Prostate gland (tissue), 2 donors: Measurements from ENCODE around the gene EHBP1L1. TPM values are rescaled to one million over a fixed set of nuclear protein-coding genes. Genes with fewer than 3 reads are reported as not detected.

Source experiments
- DNase-seq: peaks from one replicate; pipeline ENCODE4 v3.0.0-alpha.2; 2019; ENCODE audit warnings: low spot score
- H3K27ac ChIP-seq, 2 donors: fragments of 200-600 bp; sonication (generic); 2 replicates each; pipeline ENCODE4 v1.5.1; 2017 to 2019
- H3K27me3 ChIP-seq: fragments of 200-600 bp; sonication (generic); replicated peaks from 2 replicates; pipeline ENCODE4 v1.5.1; 2019; ENCODE audit not compliant: insufficient read depth
- H3K36me3 ChIP-seq, 2 donors: fragments of 200-600 bp; sonication (generic); 1 replicate in 1 of 2; 2 replicates in 1 of 2; pipeline versions ENCODE4 v1.5.1 to v1.8.1; 2017 to 2019
- H3K4me1 ChIP-seq: fragments of 200-600 bp; sonication (generic); replicated peaks from 2 replicates; pipeline ENCODE4 v1.5.1; 2019
- H3K4me3 ChIP-seq, 2 donors: fragments of 200-600 bp; sonication (generic); 2 replicates each; pipeline ENCODE4 v1.5.1; 2017 to 2019
- H3K9me3 ChIP-seq: fragments of 200-600 bp; sonication (generic); 2 replicates; pipeline ENCODE4 v1.5.1; 2017
- POLR2A ChIP-seq: fragments of 450-650 bp; IDR thresholded peaks from one replicate; pipeline ENCODE4 v1.6.1; 2016; ENCODE audit warnings: antibody characterized with exemption, mild to moderate bottlenecking
- POLR2AphosphoS5 ChIP-seq: sonication (generic); formaldehyde crosslinking; IDR thresholded peaks from one replicate; pipeline ENCODE4 v1.6.1; 2017; ENCODE audit warnings: antibody characterized with exemption
- whole genome bisulfite sequencing: methylation state at CpG from one replicate; pipeline ENCODE4 v1.1.5; 2018; 5-methylcytosine and 5-hydroxymethylcytosine counted together
- intact Hi-C: fragments of 100-400 bp; cut with DNase I; formaldehyde crosslinking; loops from one replicate; pipeline ENCODE4 v1.14.2; 2022
- total RNA-seq, 2 donors: library from RNA; depleted of rRNA; stranded (reverse); fragments of >200 nt; gene quantifications; one replicate each; pipeline ENCODE4 v1.1.0, GENCODE V29; 2016
- TF ChIP-seq, protein P1 (sequence below), 4 experiments: fragments of 200-600 bp in 2 of 4; fragments of 450-650 bp in 2 of 4; sonication (generic) in 2 of 4; IDR thresholded peaks; 1 replicate in 3 of 4; 2 replicates in 1 of 4; pipeline ENCODE4 v1.5.1; 2016 to 2019; ENCODE audit warnings: antibody characterized with exemption in 4 of 4, mild to moderate bottlenecking in 2 of 4, moderate library complexity in 2 of 4

Gene EHBP1L1
- total RNA-seq, 2 donors from 2014 or later = 68.2 to 98.7 TPM

DNA sequence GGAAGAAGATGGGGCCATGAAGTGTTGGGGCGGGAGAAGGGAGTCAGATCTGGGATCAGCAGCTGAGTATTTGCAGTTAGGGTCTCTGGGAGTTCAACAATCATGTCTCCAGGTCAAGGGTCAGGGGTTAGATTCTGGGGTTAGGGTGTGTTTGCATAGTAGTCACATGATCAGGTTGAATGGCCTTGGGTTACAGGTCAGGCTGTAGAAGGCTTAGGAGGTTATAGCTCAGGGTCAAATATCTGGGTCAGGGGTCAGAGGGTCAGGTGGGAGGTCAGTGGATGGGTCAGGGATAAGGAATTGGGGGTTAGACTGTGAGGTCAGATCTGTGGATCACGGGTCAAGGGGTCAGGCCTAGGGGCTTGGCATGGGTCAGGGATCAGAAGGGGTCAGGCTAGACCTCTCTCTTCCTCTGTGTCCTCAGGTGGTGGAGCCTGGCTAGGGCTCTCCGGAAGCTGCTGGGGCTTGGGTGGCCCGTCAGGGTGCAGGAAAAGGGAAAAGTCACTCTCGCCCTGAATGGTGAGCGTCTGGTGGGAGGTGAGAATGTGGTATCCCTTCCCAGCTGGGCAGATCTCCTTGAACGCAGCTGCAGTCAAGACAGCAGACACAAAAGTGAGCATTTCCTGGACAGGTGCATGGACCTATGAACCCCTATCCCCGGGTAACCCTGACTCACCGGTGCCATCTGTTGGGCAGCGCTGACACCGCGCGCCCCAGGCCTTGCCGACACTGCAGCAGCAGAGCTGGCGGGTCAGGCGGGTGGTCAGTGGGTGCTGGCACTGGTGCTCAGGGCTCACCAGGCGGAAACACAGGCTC lies 24.1 kb upstream of the EHBP1L1 start:
- Histone ChIP-seq H3K27ac (no peak overlapping the region), H3K4me1 (peaks cover 3% of the 10 kb centered on the region), H3K4me3 (no peak overlapping the region), H3K36me3 (no peaks in the 10 kb centered on the region), H3K9me3 (no peaks in the 10 kb centered on the region), H3K27me3 (no peaks in the 10 kb centered on the region)
- 66% methylated on average over 12 of the region's 17 CpGs for WGBS
- TF ChIP-seq, protein P1, sequence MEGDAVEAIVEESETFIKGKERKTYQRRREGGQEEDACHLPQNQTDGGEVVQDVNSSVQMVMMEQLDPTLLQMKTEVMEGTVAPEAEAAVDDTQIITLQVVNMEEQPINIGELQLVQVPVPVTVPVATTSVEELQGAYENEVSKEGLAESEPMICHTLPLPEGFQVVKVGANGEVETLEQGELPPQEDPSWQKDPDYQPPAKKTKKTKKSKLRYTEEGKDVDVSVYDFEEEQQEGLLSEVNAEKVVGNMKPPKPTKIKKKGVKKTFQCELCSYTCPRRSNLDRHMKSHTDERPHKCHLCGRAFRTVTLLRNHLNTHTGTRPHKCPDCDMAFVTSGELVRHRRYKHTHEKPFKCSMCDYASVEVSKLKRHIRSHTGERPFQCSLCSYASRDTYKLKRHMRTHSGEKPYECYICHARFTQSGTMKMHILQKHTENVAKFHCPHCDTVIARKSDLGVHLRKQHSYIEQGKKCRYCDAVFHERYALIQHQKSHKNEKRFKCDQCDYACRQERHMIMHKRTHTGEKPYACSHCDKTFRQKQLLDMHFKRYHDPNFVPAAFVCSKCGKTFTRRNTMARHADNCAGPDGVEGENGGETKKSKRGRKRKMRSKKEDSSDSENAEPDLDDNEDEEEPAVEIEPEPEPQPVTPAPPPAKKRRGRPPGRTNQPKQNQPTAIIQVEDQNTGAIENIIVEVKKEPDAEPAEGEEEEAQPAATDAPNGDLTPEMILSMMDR (IDR thresholded peaks at IDR 0.05) = peak in 2 of 4 experiments; percentile 44 to 55
- no peak for TF ChIP-seq POLR2A
- DNase-seq = no peak
- intact Hi-C loops = no loop called here

DNA sequence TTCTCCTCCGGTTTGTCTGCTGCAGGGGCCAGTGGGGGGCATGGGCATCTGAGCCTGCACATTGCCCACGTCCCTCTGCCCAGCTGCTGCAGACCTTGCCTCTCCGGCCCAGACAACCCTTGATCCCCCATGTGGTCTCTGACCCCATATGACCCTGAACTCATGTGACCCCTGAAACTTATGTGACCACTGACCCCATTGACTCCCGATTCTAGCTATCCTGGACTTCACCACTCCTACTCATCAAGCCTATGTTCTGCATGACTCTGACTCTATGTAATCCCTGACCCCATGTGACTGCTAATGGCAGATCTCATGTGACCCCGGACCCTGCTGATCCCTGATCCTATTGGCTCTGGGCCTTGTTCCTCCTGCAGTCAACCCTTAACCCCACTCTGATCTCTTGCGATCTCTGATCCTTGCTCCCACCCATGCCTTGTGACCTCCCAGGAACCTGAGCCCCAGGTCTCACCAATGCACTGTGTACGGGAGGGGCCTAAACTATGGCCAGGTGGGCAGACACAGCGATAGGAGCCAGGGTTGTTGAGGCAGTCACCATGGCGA lies 23.4 kb upstream of the EHBP1L1 start:
- Histone ChIP-seq H3K4me1 (peaks cover 5% of the 10 kb centered on the region), H3K36me3 (no peaks in the 10 kb centered on the region), H3K4me3 (no peak overlapping the region), H3K27me3 (no peaks in the 10 kb centered on the region), H3K9me3 (no peaks in the 10 kb centered on the region), H3K27ac (no peak overlapping the region)
- 82% methylated on average over 9 of the region's 9 CpGs for WGBS
- no peak for DNase-seq
- intact Hi-C loops = no loop called here
- TF ChIP-seq POLR2AphosphoS5 = no peak
- TF ChIP-seq, protein P1 (IDR thresholded peaks at IDR 0.05) = no peak
- TF ChIP-seq POLR2A = no peak

DNA sequence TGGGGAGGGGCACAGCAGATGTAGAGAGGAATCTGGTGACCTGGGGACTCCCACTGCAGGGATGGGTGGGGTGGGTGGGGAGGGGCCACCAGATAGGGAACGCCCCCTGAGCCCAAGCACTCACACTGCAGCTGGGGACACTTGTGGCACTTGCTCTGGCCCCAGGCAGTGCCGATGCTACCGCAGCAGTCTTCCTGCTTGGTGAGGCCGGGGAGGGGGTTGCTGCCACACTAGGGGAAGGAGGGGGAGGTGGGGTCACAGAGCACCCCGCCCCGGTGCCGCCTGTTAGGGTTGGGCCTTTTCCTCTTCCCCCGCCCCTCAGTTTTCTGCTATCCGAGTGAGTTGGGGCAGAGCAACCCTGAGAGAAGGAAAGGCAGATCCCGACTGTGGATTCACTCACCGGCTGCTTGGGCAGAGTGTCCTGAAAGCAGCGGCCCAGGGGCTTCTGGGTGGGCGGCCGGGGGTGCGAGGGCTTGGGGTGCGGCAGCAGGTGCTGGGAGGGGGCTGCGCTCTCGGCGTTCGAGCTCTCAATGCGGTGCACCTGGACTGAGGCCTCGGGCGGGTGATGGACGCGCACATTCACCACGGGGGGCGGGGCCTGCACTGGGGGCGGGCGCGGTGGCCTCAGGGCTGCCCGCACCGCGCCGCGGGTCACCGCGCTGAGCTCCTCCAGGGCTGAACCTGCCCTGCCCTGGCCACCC lies 22.4 kb upstream of the EHBP1L1 start:
- Histone ChIP-seq H3K36me3 (no peaks in the 10 kb centered on the region), H3K4me3 (no peak overlapping the region), H3K27ac (no peak overlapping the region), H3K4me1 (peaks cover 5% of the 10 kb centered on the region), H3K9me3 (no peaks in the 10 kb centered on the region), H3K27me3 (no peaks in the 10 kb centered on the region)
- intact Hi-C loops = no loop called here
- no peak for DNase-seq
- WGBS = 69% methylated on average over 30 of the region's 37 CpGs
- TF ChIP-seq, protein P1 (IDR thresholded peaks at IDR 0.05) = no peak
- TF ChIP-seq POLR2AphosphoS5 (no peak), POLR2A (no peak)

DNA sequence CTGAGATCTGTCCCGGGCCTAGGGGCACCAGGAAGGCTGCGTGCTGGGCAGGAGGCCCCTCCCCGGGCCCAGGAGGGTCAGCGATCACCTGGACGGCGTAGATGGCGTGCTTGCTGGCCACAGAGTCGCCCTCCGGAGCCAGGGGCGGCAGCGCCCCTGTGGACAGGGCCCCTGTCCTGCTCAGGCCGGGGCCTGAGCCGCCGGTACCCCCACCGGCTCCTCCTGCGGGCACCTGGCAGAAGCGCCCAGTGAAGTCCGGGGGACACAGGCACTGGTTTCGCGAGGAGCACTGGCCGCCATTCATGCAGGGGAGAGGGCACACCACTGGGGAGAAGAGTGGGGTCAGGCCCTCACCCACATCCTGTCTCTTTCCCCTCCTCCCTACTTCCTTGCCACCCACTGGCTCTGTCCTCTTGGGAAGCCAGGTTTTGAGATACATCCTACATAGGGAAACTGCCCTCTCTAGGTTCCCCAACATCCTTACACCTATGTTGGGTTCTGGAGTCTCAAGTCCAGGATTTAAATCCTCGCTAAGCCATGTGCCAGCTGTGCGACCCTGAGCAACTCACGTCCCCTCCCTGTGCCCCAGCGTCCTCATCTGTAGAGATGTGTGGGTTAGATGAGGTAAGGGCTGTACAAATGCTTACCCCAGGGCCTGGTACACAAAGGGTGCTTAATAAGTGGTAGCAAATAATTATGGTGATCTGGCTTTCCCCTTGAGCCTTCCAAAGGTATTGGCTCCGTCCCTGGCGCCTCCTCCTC lies 21.6 kb upstream of the EHBP1L1 start:
- intact Hi-C loops = no loop called here
- Histone ChIP-seq H3K27me3 (no peaks in the 10 kb centered on the region), H3K9me3 (no peaks in the 10 kb centered on the region), H3K27ac (no peak overlapping the region), H3K4me1 (peaks cover 13% of the 10 kb centered on the region), H3K36me3 (no peaks in the 10 kb centered on the region), H3K4me3 (no peak overlapping the region)
- WGBS = 71% methylated on average over 20 of the region's 27 CpGs
- DNase-seq = no peak
- TF ChIP-seq, protein P1 (IDR thresholded peaks at IDR 0.05) = no peak
- no peak for TF ChIP-seq POLR2A
- TF ChIP-seq POLR2AphosphoS5 = no peak
